Neural cell (in vitro differentiated cells): ENCODE results near the gene MRPS12. TPM values are rescaled to one million over a fixed set of nuclear protein-coding genes. Genes with fewer than 3 reads are reported as not detected.

Experiments
- H2AFZ ChIP-seq: fragments of 200-600, 300-800 bp; sonication (generic), shearing (Covaris generic); 2 replicates; pipeline ENCODE4 v1.6.0; 2014; ENCODE audit warnings: low read depth, mild to moderate bottlenecking, antibody characterized with exemption, low read length, moderate library complexity
- H3F3A ChIP-seq: fragments of 200-600 bp; shearing (Covaris generic); 2 replicates; pipeline ENCODE4 v1.6.1; 2016; ENCODE audit warnings: mild to moderate bottlenecking, moderate library complexity, mixed read lengths, antibody characterized with exemption, low read length; ENCODE audit not compliant: insufficient read depth, poor library complexity, severe bottlenecking
- H3K27ac ChIP-seq: fragments of 200-600, 300-800 bp; sonication (generic), shearing (Covaris generic); 2 replicates; pipeline ENCODE4 v1.5.1; 2014; ENCODE audit warnings: mild to moderate bottlenecking, low read length, moderate library complexity
- H3K27me3 ChIP-seq: fragments of 300-800, 200-600 bp; sonication (generic), shearing (Covaris generic); 2 replicates; pipeline ENCODE4 v1.6.0; 2014; ENCODE audit warnings: mild to moderate bottlenecking, low read depth, low read length, moderate library complexity; ENCODE audit not compliant: insufficient read depth
- H3K36me3 ChIP-seq: fragments of 300-800, 200-600 bp; sonication (generic), shearing (Covaris generic); 2 replicates; pipeline ENCODE4 v1.5.1; 2014; ENCODE audit warnings: mild to moderate bottlenecking, antibody characterized with exemption, low read length, moderate library complexity; ENCODE audit not compliant: insufficient read depth
- H3K4me2 ChIP-seq: fragments of 300-800, 200-600 bp; sonication (generic), shearing (Covaris generic); 2 replicates; pipeline ENCODE4 v1.6.0; 2014; ENCODE audit warnings: mild to moderate bottlenecking, low read length
- H3K4me3 ChIP-seq: fragments of 300-800, 200-600 bp; sonication (generic), shearing (Covaris generic); 2 replicates; pipeline ENCODE4 v1.5.1; 2014; ENCODE audit warnings: mild to moderate bottlenecking, low read length, moderate library complexity
- H3K79me2 ChIP-seq: fragments of 200-600 bp; shearing (Covaris generic); replicated peaks from 2 replicates; pipeline ENCODE4 v1.6.0; 2014; ENCODE audit warnings: mild to moderate bottlenecking, low read length, moderate library complexity; ENCODE audit not compliant: insufficient read depth
- H3K9ac ChIP-seq: fragments of 300-800, 200-600 bp; sonication (generic), shearing (Covaris generic); 2 replicates; pipeline ENCODE4 v1.6.1; 2016; ENCODE audit warnings: mild to moderate bottlenecking, low read length, mixed read lengths
- H3K9me2 ChIP-seq: fragments of 200-600 bp; shearing (Covaris generic); 2 replicates; pipeline ENCODE4 v1.6.1; 2016; ENCODE audit warnings: mild to moderate bottlenecking, low read length, mixed read lengths; ENCODE audit not compliant: insufficient read depth
- H3K9me3 ChIP-seq: fragments of 200-600, 300-800 bp; sonication (generic), shearing (Covaris generic); 2 replicates; pipeline ENCODE4 v1.6.1; 2016; ENCODE audit warnings: mild to moderate bottlenecking, mixed run types, low read length, moderate library complexity, mixed read lengths
- H4K20me1 ChIP-seq: fragments of 200-600 bp; shearing (Covaris generic); 2 replicates; pipeline ENCODE4 v1.6.1; 2016; ENCODE audit warnings: mild to moderate bottlenecking, mixed run types; ENCODE audit not compliant: insufficient read depth
- EP300 ChIP-seq: fragments of 450-650 bp; conservative IDR thresholded peaks from 2 replicates; pipeline ENCODE4 v1.6.1; 2014; ENCODE audit warnings: antibody characterized with exemption, mild to moderate bottlenecking, moderate library complexity; ENCODE audit not compliant: poor library complexity, severe bottlenecking
- EZH2 ChIP-seq: fragments of 200-600, 300-800 bp; shearing (Covaris generic), sonication (generic); IDR thresholded peaks from 2 replicates; pipeline ENCODE4 v1.6.1; 2014; ENCODE audit warnings: antibody characterized with exemption, low read length, borderline replicate concordance, mild to moderate bottlenecking; ENCODE audit not compliant: insufficient read depth, poor library complexity, severe bottlenecking
- MXI1 ChIP-seq: fragments of 450-650 bp; conservative IDR thresholded peaks from 2 replicates; pipeline ENCODE4 v1.6.1; 2014; ENCODE audit warnings: antibody characterized with exemption, mild to moderate bottlenecking; ENCODE audit not compliant: poor library complexity, severe bottlenecking
- POLR2AphosphoS5 ChIP-seq: IDR thresholded peaks from 2 replicates; pipeline ENCODE4 v1.6.1; 2012
- RAD21 ChIP-seq: fragments of 450-650 bp; conservative IDR thresholded peaks from 2 replicates; pipeline ENCODE4 v1.6.1; 2014; ENCODE audit warnings: antibody characterized with exemption, mild to moderate bottlenecking, moderate library complexity
- SMC3 ChIP-seq: fragments of 450-650 bp; conservative IDR thresholded peaks from 2 replicates; pipeline ENCODE4 v1.6.1; 2014; ENCODE audit warnings: antibody characterized with exemption, mild to moderate bottlenecking, moderate library complexity; ENCODE audit not compliant: poor library complexity
- TAF1 ChIP-seq: IDR thresholded peaks from 2 replicates; pipeline ENCODE4 v1.6.1; 2012; ENCODE audit warnings: low read depth
- polyA plus RNA-seq: library from polyadenylated mRNA; depleted of rRNA; stranded (reverse); fragments of >200 nt; gene quantifications from 2 replicates; pipeline ENCODE4 v1.2.3, GENCODE V29; 2014
- TF ChIP-seq, protein P1 (sequence below): fragments of 450-650 bp; IDR thresholded peaks from 2 replicates; pipeline ENCODE4 v1.5.1; 2014; ENCODE audit warnings: antibody characterized with exemption, mild to moderate bottlenecking, moderate library complexity; ENCODE audit not compliant: poor library complexity, severe bottlenecking
- TF ChIP-seq, protein P2 (sequence below): IDR thresholded peaks from 2 replicates; pipeline ENCODE4 v1.6.1; 2012; ENCODE audit warnings: borderline replicate concordance

The MRPS12 gene
- polyA plus RNA-seq, 1 donor from 2014 or later: 30.0 TPM

DNA sequence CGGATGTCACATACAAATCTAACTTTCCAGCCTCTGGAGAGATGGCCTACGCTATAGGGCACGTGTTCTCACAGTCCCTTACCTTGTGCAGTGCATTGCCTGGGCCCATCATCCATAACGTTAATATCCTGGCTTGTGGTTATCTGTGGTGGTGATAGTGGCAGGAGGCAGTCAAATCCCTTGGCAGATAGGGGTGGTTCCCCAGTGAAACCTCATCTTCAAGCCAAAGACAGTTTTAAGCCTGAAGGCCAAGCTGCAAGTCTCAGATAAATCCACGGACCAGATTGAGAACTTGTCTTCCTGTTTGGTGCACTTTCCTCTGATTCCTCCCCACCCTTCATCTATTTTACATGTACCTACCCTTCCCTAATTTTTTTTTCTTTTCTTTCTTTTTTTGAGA lies 49.1 kb downstream of the MRPS12 start:
- TF ChIP-seq EZH2 (no peak), TAF1 (no peak), SMC3 (no peak), RAD21 (no peak), MXI1 (no peak), EP300 (no peak), POLR2AphosphoS5 (no peak)
- TF ChIP-seq, protein P1, sequence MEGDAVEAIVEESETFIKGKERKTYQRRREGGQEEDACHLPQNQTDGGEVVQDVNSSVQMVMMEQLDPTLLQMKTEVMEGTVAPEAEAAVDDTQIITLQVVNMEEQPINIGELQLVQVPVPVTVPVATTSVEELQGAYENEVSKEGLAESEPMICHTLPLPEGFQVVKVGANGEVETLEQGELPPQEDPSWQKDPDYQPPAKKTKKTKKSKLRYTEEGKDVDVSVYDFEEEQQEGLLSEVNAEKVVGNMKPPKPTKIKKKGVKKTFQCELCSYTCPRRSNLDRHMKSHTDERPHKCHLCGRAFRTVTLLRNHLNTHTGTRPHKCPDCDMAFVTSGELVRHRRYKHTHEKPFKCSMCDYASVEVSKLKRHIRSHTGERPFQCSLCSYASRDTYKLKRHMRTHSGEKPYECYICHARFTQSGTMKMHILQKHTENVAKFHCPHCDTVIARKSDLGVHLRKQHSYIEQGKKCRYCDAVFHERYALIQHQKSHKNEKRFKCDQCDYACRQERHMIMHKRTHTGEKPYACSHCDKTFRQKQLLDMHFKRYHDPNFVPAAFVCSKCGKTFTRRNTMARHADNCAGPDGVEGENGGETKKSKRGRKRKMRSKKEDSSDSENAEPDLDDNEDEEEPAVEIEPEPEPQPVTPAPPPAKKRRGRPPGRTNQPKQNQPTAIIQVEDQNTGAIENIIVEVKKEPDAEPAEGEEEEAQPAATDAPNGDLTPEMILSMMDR: no peak
- TF ChIP-seq, protein P2, sequence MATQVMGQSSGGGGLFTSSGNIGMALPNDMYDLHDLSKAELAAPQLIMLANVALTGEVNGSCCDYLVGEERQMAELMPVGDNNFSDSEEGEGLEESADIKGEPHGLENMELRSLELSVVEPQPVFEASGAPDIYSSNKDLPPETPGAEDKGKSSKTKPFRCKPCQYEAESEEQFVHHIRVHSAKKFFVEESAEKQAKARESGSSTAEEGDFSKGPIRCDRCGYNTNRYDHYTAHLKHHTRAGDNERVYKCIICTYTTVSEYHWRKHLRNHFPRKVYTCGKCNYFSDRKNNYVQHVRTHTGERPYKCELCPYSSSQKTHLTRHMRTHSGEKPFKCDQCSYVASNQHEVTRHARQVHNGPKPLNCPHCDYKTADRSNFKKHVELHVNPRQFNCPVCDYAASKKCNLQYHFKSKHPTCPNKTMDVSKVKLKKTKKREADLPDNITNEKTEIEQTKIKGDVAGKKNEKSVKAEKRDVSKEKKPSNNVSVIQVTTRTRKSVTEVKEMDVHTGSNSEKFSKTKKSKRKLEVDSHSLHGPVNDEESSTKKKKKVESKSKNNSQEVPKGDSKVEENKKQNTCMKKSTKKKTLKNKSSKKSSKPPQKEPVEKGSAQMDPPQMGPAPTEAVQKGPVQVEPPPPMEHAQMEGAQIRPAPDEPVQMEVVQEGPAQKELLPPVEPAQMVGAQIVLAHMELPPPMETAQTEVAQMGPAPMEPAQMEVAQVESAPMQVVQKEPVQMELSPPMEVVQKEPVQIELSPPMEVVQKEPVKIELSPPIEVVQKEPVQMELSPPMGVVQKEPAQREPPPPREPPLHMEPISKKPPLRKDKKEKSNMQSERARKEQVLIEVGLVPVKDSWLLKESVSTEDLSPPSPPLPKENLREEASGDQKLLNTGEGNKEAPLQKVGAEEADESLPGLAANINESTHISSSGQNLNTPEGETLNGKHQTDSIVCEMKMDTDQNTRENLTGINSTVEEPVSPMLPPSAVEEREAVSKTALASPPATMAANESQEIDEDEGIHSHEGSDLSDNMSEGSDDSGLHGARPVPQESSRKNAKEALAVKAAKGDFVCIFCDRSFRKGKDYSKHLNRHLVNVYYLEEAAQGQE: no peak

DNA sequence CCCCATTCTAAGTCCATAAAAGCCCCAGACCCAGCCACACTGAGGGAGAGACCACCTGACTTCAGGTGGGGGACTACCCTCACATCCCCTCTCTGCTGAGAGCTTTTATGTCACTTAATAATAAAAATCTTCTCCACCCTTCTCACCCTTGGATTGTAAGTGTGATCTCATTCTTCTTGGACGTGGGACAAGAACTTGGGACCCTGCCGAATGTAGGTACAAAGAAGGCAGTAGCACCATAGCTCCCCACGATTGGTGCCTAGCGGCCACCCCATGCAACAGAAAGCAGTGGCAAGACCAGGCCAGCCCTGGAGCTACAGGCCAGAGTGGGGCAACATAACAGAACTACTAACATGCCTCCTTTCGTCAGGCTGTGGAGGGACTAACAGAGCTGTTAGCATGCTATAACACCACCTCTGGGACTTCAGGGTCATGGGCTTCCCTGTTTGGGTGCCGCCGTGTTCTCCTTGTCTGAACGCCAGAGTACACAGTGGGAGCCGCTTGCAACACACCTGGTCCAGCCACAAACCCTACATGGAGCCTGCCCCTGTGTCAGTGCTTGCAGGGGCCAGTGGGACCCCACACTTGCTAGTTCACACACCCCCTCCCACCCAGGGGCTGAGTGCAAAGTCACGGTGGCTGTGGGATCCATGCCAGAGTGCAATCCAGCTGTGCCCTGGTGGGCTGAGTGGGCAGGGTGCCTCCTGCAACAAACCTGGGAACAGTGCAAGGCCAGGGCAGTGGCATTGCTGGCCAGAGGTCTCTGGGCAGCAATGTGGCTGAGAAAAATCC lies 50.0 kb downstream of the MRPS12 start:
- Histone ChIP-seq H3K4me3 (no peak overlapping the region), H3K27ac (no peak overlapping the region), H4K20me1 (no peaks in the 10 kb centered on the region), H3K27me3 (peaks cover 5% of the 10 kb centered on the region), H3K4me2 (no peak overlapping the region), H3F3A (no peaks in the 10 kb centered on the region), H3K36me3 (no peaks in the 10 kb centered on the region), H3K9ac (no peak overlapping the region), H3K79me2 (no peaks in the 10 kb centered on the region), H2AFZ (no peak overlapping the region), H3K9me2 (no peaks in the 10 kb centered on the region), H3K9me3 (no peaks in the 10 kb centered on the region)
- no peak for TF ChIP-seq MXI1

More for the DNA sequence above, 49.1 kb downstream of the MRPS12 start:
- H3K27me3 ChIP-seq: peaks cover 12% of the 10 kb centered on the region
- H2AFZ ChIP-seq: no peak overlapping the region
- no peak overlapping the region for H3K9ac ChIP-seq
- H3K4me3 ChIP-seq: no peak overlapping the region
- H3K9me2 ChIP-seq: no peaks in the 10 kb centered on the region
- no peaks in the 10 kb centered on the region for H3F3A ChIP-seq
- no peaks in the 10 kb centered on the region for H3K36me3 ChIP-seq
- no peak overlapping the region for H3K4me2 ChIP-seq
- no peaks in the 10 kb centered on the region for H3K79me2 ChIP-seq
- H4K20me1 ChIP-seq: no peaks in the 10 kb centered on the region
- no peaks in the 10 kb centered on the region for H3K9me3 ChIP-seq
- H3K27ac ChIP-seq: no peak overlapping the region

Other genes starting within 250 kb of the MRPS12 start
- gene CAPN12, start 186.5 kb upstream of the MRPS12 start, polyA plus RNA-seq: not detected in 2 replicates
- not detected in 2 replicates for gene LGALS7, start 157.4 kb upstream of the MRPS12 start, polyA plus RNA-seq
- not detected in 2 replicates for gene LGALS7B, start 141.7 kb upstream of the MRPS12 start, polyA plus RNA-seq
- 1.2 and 1.3 TPM in 2 replicates for gene LGALS4, start 118.0 kb upstream of the MRPS12 start, polyA plus RNA-seq
- gene ECH1, start 99.2 kb upstream of the MRPS12 start, polyA plus RNA-seq: 38.4 and 42.2 TPM in 2 replicates
- 315 and 331 TPM in 2 replicates for gene HNRNPL, start 81.0 kb upstream of the MRPS12 start, polyA plus RNA-seq
- gene RINL, start 52.7 kb upstream of the MRPS12 start, polyA plus RNA-seq: 0.66 and 0.77 TPM in 2 replicates
- 102 and 117 TPM in 2 replicates for gene SIRT2, start 31.3 kb upstream of the MRPS12 start, polyA plus RNA-seq
- 11.9 and 21.4 TPM in 2 replicates for gene NFKBIB, start 31.0 kb upstream of the MRPS12 start, polyA plus RNA-seq
- 2.3 and 2.5 TPM in 2 replicates for gene CCER2, start 18.8 kb upstream of the MRPS12 start, polyA plus RNA-seq
- gene SARS2, start 181 bp upstream of the MRPS12 start, polyA plus RNA-seq: 14.6 and 19.4 TPM in 2 replicates
- gene FBXO17, start 44.8 kb downstream of the MRPS12 start, polyA plus RNA-seq: not detected in 2 replicates
- gene FBXO27, start 101.6 kb downstream of the MRPS12 start, polyA plus RNA-seq: 2.7 and 6.2 TPM in 2 replicates
- not detected in 2 replicates for gene ACP7, start 153.4 kb downstream of the MRPS12 start, polyA plus RNA-seq
- gene PAK4, start 194.8 kb downstream of the MRPS12 start, polyA plus RNA-seq: 5.4 and 7.2 TPM in 2 replicates